Measurements from ENCODE around the gene RSPH10B2. TPM values are rescaled to one million over a fixed set of nuclear protein-coding genes. Genes with fewer than 3 reads are reported as not detected.
"Not testable (repeated sequence)": the region's sequence is repeated elsewhere in the genome, so short reads cannot be mapped to it uniquely, and the experiment has no call there.

The RSPH10B2 gene
- total and polyA plus RNA-seq, 7 donors: 0.13 to 0.79 (median 0.36) TPM; not detected in 1

GRCh38 chr7:6813011-6813410, 59.1 kb downstream of the RSPH10B2 start:
- H3K4me3 ChIP-seq; intact Hi-C loops (cut with DNase I); H3K27ac ChIP-seq; H3K27me3 ChIP-seq (ENCODE audit: insufficient read depth in 3 of 3, low read length in 2 of 3); H3K9me3 ChIP-seq; H3K4me1 ChIP-seq; ATAC-seq; DNase-seq: not testable (repeated sequence)
- H3K36me3 ChIP-seq (ENCODE audit: insufficient read depth in 1 of 2, low read depth in 1 of 2): peaks cover 0 to 52% of the 10 kb centered on the region in 2 donors
- WGBS, 3 donors: 97 to 100% (median 100%) methylated on average over 2 of the region's 2 CpGs

GRCh38 chr7:6815470-6815869, 61.6 kb downstream of the RSPH10B2 start:
- H3K27ac ChIP-seq; ATAC-seq; DNase-seq; H3K4me1 ChIP-seq; intact Hi-C loops (cut with DNase I); H3K27me3 ChIP-seq (ENCODE audit: insufficient read depth in 3 of 3, low read length in 2 of 3); H3K9me3 ChIP-seq; H3K4me3 ChIP-seq: not testable (repeated sequence)
- WGBS, 3 donors: 73 to 84% (median 77%) methylated on average over 4 to 7 of the region's 7 CpGs
- H3K36me3 ChIP-seq (ENCODE audit: insufficient read depth in 1 of 2, low read depth in 1 of 2): peaks cover 0 to 67% of the 10 kb centered on the region in 2 donors

DNA sequence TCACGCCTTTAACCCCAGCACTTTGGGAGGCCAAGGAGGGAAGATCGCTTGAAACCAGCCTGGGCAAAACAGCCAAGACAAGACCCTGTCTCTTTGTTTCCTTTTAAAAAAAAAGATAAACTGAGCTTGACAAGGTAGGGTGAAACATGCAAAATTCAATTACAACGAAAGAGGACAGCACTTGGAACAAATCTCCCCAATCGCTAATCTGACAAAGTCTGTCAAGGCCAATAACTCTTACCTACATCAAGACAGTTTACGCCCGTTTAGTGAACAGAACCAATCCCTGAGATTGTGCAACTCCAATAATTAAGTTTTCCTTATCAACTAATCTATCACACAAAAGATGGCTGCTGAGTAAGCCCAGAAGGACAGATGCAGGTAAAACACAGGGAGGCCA, 67.7 kb downstream of the RSPH10B2 start:
- H3K9me3 ChIP-seq; H3K4me3 ChIP-seq; intact Hi-C loops (cut with DNase I); H3K27me3 ChIP-seq (ENCODE audit: insufficient read depth in 3 of 3, low read length in 2 of 3); H3K4me1 ChIP-seq; H3K27ac ChIP-seq; DNase-seq; ATAC-seq: not testable (repeated sequence)
- H3K36me3 ChIP-seq (ENCODE audit: insufficient read depth in 1 of 2, low read depth in 1 of 2): peaks cover 0 to 52% of the 10 kb centered on the region in 2 donors
- WGBS, 3 donors: 85 to 92% (median 87%) methylated on average over 6 of the region's 6 CpGs

GRCh38 chr7:6825236-6826125, 71.6 kb downstream of the RSPH10B2 start:
- WGBS, 3 donors: 2 to 38% (median 3%) methylated on average over 3 to 10 of the region's 42 CpGs

DNA sequence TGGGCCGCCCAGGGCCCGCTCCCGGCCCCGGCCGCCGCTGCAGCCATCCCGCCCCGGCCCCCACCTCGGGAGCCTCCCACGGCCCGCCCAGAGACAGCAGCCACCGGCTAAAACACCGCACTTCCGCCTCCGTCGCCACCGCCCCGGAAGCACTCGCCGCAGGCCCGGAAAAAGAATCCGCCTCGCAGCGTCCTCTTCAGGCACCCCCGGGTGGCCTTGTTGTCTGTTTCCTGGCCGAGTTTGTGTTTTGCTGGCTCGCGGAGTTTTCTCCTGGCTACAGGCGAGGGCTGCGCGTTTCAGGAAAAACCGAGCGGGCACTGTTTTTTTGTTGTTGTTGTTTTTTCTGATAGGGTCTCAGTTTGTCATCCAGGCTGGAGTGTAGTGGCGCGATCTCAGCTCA, 72.2 kb downstream of the RSPH10B2 start, which contains the start of gene CCZ1B:
TSS of gene CCZ1B (minus strand) at position 125 of the 400 bp plus-strand sequence. CDS start at position 47, 78 bp downstream.
- DNase-seq: peak; percentile 88 to 89
- H3K27me3 ChIP-seq (ENCODE audit: insufficient read depth in 3 of 3, low read length in 2 of 3); H3K4me1 ChIP-seq; intact Hi-C loops (cut with DNase I); H3K9me3 ChIP-seq: not testable (repeated sequence)
- WGBS, 3 donors: 1 to 4% (median 2%) methylated on average over 17 to 24 of the region's 35 CpGs
- Histone ChIP-seq H3K27ac (peak within 1 kb of the TSS; percentile 76), H3K4me3 (peak within 1 kb of the TSS; percentile 92), H3K36me3 (ENCODE audit: insufficient read depth in 1 of 2, low read depth in 1 of 2) (peaks cover 0 to 15% of the 10 kb centered on the region in 2 donors)
- peak; percentile 94 to 99 (median 96) for ATAC-seq
- peak; percentile 26 for TF ChIP-seq CTCF (IDR thresholded peaks at IDR 0.05)

More at GRCh38 chr7:6825236-6826125, 71.6 kb downstream of the RSPH10B2 start:
- Histone ChIP-seq H3K36me3 (ENCODE audit: insufficient read depth in 1 of 2, low read depth in 1 of 2) (peaks cover 0 to 21% of the 10 kb centered on the region in 2 donors), H3K4me3 (peak overlapping the region; percentile 92)
- ATAC-seq: peak in 3 of 4 donors; percentile 17 to 55 (median 42)
- DNase-seq; H3K27ac ChIP-seq; H3K9me3 ChIP-seq; H3K4me1 ChIP-seq; intact Hi-C loops (cut with DNase I); H3K27me3 ChIP-seq (ENCODE audit: insufficient read depth in 3 of 3, low read length in 2 of 3): not testable (repeated sequence)

GRCh38 chr7:6827180-6827579, 73.3 kb downstream of the RSPH10B2 start:
- intact Hi-C loops (cut with DNase I): not testable (repeated sequence)

GRCh38 chr7:6829616-6830015, 75.7 kb downstream of the RSPH10B2 start:
- not testable (repeated sequence) for H3K4me3 ChIP-seq, H3K9me3 ChIP-seq
- 72 to 80% (median 77%) methylated on average over 3 to 4 of the region's 5 CpGs for WGBS, 3 donors

More at GRCh38 chr7:6827180-6827579, 73.3 kb downstream of the RSPH10B2 start:
- ATAC-seq (peak; percentile 64 to 78 (median 72)), DNase-seq (peak; percentile 18 to 53)
- not testable (repeated sequence) for H3K4me1 ChIP-seq; H3K27me3 ChIP-seq (ENCODE audit: insufficient read depth in 3 of 3, low read length in 2 of 3); H3K27ac ChIP-seq; H3K9me3 ChIP-seq; H3K4me3 ChIP-seq; H3K36me3 ChIP-seq (ENCODE audit: insufficient read depth in 1 of 2, low read depth in 1 of 2)
- 28 to 58% (median 35%) methylated on average over 8 to 12 of the region's 12 CpGs for WGBS, 3 donors

GRCh38 chr7:6830026-6830425, 76.1 kb downstream of the RSPH10B2 start:
- H3K27me3 ChIP-seq (ENCODE audit: insufficient read depth in 3 of 3, low read length in 2 of 3): peaks cover 0 to 17% (median 0%) of the 10 kb centered on the region in 3 donors
- H3K9me3 ChIP-seq; ATAC-seq; H3K4me1 ChIP-seq; H3K4me3 ChIP-seq; H3K36me3 ChIP-seq (ENCODE audit: insufficient read depth in 1 of 2, low read depth in 1 of 2); intact Hi-C loops (cut with DNase I); H3K27ac ChIP-seq; DNase-seq: not testable (repeated sequence)
- 69 to 76% (median 73%) methylated on average over 6 of the region's 6 CpGs for WGBS, 3 donors

More at GRCh38 chr7:6829616-6830015, 75.7 kb downstream of the RSPH10B2 start:
- DNase-seq; ATAC-seq; intact Hi-C loops (cut with DNase I); H3K27ac ChIP-seq; H3K36me3 ChIP-seq (ENCODE audit: insufficient read depth in 1 of 2, low read depth in 1 of 2); H3K4me1 ChIP-seq: not testable (repeated sequence)
- peaks cover 0 to 17% (median 0%) of the 10 kb centered on the region in 3 donors for H3K27me3 ChIP-seq (ENCODE audit: insufficient read depth in 3 of 3, low read length in 2 of 3)

Measured in psoas muscle (tissue), 8 donors.